Neural cell (in vitro differentiated cells): ENCODE results near the gene MMAB. TPM values are rescaled to one million over a fixed set of nuclear protein-coding genes. Genes with fewer than 3 reads are reported as not detected.

ENCODE experiments used
- H2AFZ ChIP-seq: fragments of 200-600, 300-800 bp; sonication (generic), shearing (Covaris generic); 2 replicates; pipeline ENCODE4 v1.6.0; 2014; ENCODE audit warnings: low read depth, mild to moderate bottlenecking, antibody characterized with exemption, low read length, moderate library complexity
- H3F3A ChIP-seq: fragments of 200-600 bp; shearing (Covaris generic); 2 replicates; pipeline ENCODE4 v1.6.1; 2016; ENCODE audit warnings: mild to moderate bottlenecking, moderate library complexity, mixed read lengths, antibody characterized with exemption, low read length; ENCODE audit not compliant: insufficient read depth, poor library complexity, severe bottlenecking
- H3K27ac ChIP-seq: fragments of 200-600, 300-800 bp; sonication (generic), shearing (Covaris generic); 2 replicates; pipeline ENCODE4 v1.5.1; 2014; ENCODE audit warnings: mild to moderate bottlenecking, low read length, moderate library complexity
- H3K27me3 ChIP-seq: fragments of 300-800, 200-600 bp; sonication (generic), shearing (Covaris generic); 2 replicates; pipeline ENCODE4 v1.6.0; 2014; ENCODE audit warnings: mild to moderate bottlenecking, low read depth, low read length, moderate library complexity; ENCODE audit not compliant: insufficient read depth
- H3K36me3 ChIP-seq: fragments of 300-800, 200-600 bp; sonication (generic), shearing (Covaris generic); 2 replicates; pipeline ENCODE4 v1.5.1; 2014; ENCODE audit warnings: mild to moderate bottlenecking, antibody characterized with exemption, low read length, moderate library complexity; ENCODE audit not compliant: insufficient read depth
- H3K4me2 ChIP-seq: fragments of 300-800, 200-600 bp; sonication (generic), shearing (Covaris generic); 2 replicates; pipeline ENCODE4 v1.6.0; 2014; ENCODE audit warnings: mild to moderate bottlenecking, low read length
- H3K4me3 ChIP-seq: fragments of 300-800, 200-600 bp; sonication (generic), shearing (Covaris generic); 2 replicates; pipeline ENCODE4 v1.5.1; 2014; ENCODE audit warnings: mild to moderate bottlenecking, low read length, moderate library complexity
- H3K79me2 ChIP-seq: fragments of 200-600 bp; shearing (Covaris generic); replicated peaks from 2 replicates; pipeline ENCODE4 v1.6.0; 2014; ENCODE audit warnings: mild to moderate bottlenecking, low read length, moderate library complexity; ENCODE audit not compliant: insufficient read depth
- H3K9ac ChIP-seq: fragments of 300-800, 200-600 bp; sonication (generic), shearing (Covaris generic); 2 replicates; pipeline ENCODE4 v1.6.1; 2016; ENCODE audit warnings: mild to moderate bottlenecking, low read length, mixed read lengths
- H3K9me2 ChIP-seq: fragments of 200-600 bp; shearing (Covaris generic); 2 replicates; pipeline ENCODE4 v1.6.1; 2016; ENCODE audit warnings: mild to moderate bottlenecking, low read length, mixed read lengths; ENCODE audit not compliant: insufficient read depth
- H3K9me3 ChIP-seq: fragments of 200-600, 300-800 bp; sonication (generic), shearing (Covaris generic); 2 replicates; pipeline ENCODE4 v1.6.1; 2016; ENCODE audit warnings: mild to moderate bottlenecking, mixed run types, low read length, moderate library complexity, mixed read lengths
- H4K20me1 ChIP-seq: fragments of 200-600 bp; shearing (Covaris generic); 2 replicates; pipeline ENCODE4 v1.6.1; 2016; ENCODE audit warnings: mild to moderate bottlenecking, mixed run types; ENCODE audit not compliant: insufficient read depth
- EP300 ChIP-seq: fragments of 450-650 bp; conservative IDR thresholded peaks from 2 replicates; pipeline ENCODE4 v1.6.1; 2014; ENCODE audit warnings: antibody characterized with exemption, mild to moderate bottlenecking, moderate library complexity; ENCODE audit not compliant: poor library complexity, severe bottlenecking
- EZH2 ChIP-seq: fragments of 200-600, 300-800 bp; shearing (Covaris generic), sonication (generic); IDR thresholded peaks from 2 replicates; pipeline ENCODE4 v1.6.1; 2014; ENCODE audit warnings: antibody characterized with exemption, low read length, borderline replicate concordance, mild to moderate bottlenecking; ENCODE audit not compliant: insufficient read depth, poor library complexity, severe bottlenecking
- MXI1 ChIP-seq: fragments of 450-650 bp; conservative IDR thresholded peaks from 2 replicates; pipeline ENCODE4 v1.6.1; 2014; ENCODE audit warnings: antibody characterized with exemption, mild to moderate bottlenecking; ENCODE audit not compliant: poor library complexity, severe bottlenecking
- POLR2AphosphoS5 ChIP-seq: IDR thresholded peaks from 2 replicates; pipeline ENCODE4 v1.6.1; 2012
- RAD21 ChIP-seq: fragments of 450-650 bp; conservative IDR thresholded peaks from 2 replicates; pipeline ENCODE4 v1.6.1; 2014; ENCODE audit warnings: antibody characterized with exemption, mild to moderate bottlenecking, moderate library complexity
- SMC3 ChIP-seq: fragments of 450-650 bp; conservative IDR thresholded peaks from 2 replicates; pipeline ENCODE4 v1.6.1; 2014; ENCODE audit warnings: antibody characterized with exemption, mild to moderate bottlenecking, moderate library complexity; ENCODE audit not compliant: poor library complexity
- TAF1 ChIP-seq: IDR thresholded peaks from 2 replicates; pipeline ENCODE4 v1.6.1; 2012; ENCODE audit warnings: low read depth
- polyA plus RNA-seq: library from polyadenylated mRNA; depleted of rRNA; stranded (reverse); fragments of >200 nt; gene quantifications from 2 replicates; pipeline ENCODE4 v1.2.3, GENCODE V29; 2014
- TF ChIP-seq, protein P1 (sequence below): IDR thresholded peaks from 2 replicates; pipeline ENCODE4 v1.6.1; 2012; ENCODE audit warnings: borderline replicate concordance
- TF ChIP-seq, protein P2 (sequence below): fragments of 450-650 bp; IDR thresholded peaks from 2 replicates; pipeline ENCODE4 v1.5.1; 2014; ENCODE audit warnings: antibody characterized with exemption, mild to moderate bottlenecking, moderate library complexity; ENCODE audit not compliant: poor library complexity, severe bottlenecking

The MMAB gene
- polyA plus RNA-seq, 1 donor from 2014 or later = 52.6 TPM

DNA sequence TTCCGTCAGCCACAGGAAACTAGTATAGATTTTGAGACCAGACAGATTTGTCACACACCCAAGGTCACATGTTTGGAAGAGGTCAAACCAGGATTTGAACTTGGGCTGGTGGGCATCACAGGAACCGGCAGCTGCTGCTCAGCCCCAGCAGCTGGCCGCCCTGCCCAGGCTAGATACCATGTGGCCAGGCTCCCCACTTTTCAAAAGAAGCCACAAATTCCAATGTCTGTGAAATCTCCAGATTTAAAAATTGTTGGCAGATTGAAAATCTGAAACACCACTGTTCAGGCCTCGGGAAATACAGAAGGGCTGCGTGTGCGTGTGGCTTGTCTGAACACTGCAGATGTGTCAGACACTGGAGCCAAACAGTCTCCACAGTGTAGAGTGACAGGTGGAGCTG, 30.4 kb downstream of the MMAB start:
- Histone ChIP-seq H3K79me2 (no peaks in the 10 kb centered on the region), H3K27me3 (no peaks in the 10 kb centered on the region), H3K9ac (no peak overlapping the region), H2AFZ (no peak overlapping the region), H3K27ac (no peak overlapping the region), H3F3A (no peaks in the 10 kb centered on the region), H3K4me2 (no peak overlapping the region), H3K36me3 (no peaks in the 10 kb centered on the region), H3K9me2 (no peaks in the 10 kb centered on the region), H3K9me3 (no peaks in the 10 kb centered on the region), H4K20me1 (no peaks in the 10 kb centered on the region), H3K4me3 (no peak overlapping the region)
- no peak for TF ChIP-seq EZH2
- TF ChIP-seq MXI1 = no peak
- no peak for TF ChIP-seq SMC3

DNA sequence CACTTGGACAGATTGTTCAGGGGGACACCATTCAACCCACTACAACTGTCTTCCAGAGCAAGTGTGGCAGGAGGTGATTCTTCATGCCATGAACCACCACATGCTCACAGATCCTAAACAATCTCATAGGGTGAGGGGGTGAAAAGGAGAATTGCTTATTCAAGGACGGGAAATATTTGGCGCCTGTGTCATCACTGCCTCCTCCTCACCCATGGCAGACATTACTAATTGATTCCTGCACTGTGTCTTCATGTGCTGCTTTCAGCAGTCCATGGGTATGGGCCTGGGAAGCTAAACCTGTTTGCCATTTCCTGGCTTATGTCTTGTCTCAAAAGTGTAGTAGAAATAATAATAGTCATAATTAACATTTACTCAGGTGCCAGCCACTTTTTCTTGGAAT, 31.3 kb downstream of the MMAB start:
- Histone ChIP-seq H2AFZ (no peak overlapping the region), H3K9me2 (no peaks in the 10 kb centered on the region), H4K20me1 (no peaks in the 10 kb centered on the region), H3K4me2 (no peak overlapping the region), H3K36me3 (no peaks in the 10 kb centered on the region), H3K27ac (no peak overlapping the region), H3K9ac (no peak overlapping the region), H3K79me2 (no peaks in the 10 kb centered on the region), H3K4me3 (no peak overlapping the region), H3K9me3 (no peaks in the 10 kb centered on the region), H3F3A (no peaks in the 10 kb centered on the region), H3K27me3 (no peaks in the 10 kb centered on the region)
- TF ChIP-seq TAF1 (no peak), EZH2 (no peak), RAD21 (no peak), MXI1 (no peak), EP300 (no peak), POLR2AphosphoS5 (no peak), SMC3 (no peak)
- TF ChIP-seq, protein P1, sequence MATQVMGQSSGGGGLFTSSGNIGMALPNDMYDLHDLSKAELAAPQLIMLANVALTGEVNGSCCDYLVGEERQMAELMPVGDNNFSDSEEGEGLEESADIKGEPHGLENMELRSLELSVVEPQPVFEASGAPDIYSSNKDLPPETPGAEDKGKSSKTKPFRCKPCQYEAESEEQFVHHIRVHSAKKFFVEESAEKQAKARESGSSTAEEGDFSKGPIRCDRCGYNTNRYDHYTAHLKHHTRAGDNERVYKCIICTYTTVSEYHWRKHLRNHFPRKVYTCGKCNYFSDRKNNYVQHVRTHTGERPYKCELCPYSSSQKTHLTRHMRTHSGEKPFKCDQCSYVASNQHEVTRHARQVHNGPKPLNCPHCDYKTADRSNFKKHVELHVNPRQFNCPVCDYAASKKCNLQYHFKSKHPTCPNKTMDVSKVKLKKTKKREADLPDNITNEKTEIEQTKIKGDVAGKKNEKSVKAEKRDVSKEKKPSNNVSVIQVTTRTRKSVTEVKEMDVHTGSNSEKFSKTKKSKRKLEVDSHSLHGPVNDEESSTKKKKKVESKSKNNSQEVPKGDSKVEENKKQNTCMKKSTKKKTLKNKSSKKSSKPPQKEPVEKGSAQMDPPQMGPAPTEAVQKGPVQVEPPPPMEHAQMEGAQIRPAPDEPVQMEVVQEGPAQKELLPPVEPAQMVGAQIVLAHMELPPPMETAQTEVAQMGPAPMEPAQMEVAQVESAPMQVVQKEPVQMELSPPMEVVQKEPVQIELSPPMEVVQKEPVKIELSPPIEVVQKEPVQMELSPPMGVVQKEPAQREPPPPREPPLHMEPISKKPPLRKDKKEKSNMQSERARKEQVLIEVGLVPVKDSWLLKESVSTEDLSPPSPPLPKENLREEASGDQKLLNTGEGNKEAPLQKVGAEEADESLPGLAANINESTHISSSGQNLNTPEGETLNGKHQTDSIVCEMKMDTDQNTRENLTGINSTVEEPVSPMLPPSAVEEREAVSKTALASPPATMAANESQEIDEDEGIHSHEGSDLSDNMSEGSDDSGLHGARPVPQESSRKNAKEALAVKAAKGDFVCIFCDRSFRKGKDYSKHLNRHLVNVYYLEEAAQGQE = no peak
- TF ChIP-seq, protein P2, sequence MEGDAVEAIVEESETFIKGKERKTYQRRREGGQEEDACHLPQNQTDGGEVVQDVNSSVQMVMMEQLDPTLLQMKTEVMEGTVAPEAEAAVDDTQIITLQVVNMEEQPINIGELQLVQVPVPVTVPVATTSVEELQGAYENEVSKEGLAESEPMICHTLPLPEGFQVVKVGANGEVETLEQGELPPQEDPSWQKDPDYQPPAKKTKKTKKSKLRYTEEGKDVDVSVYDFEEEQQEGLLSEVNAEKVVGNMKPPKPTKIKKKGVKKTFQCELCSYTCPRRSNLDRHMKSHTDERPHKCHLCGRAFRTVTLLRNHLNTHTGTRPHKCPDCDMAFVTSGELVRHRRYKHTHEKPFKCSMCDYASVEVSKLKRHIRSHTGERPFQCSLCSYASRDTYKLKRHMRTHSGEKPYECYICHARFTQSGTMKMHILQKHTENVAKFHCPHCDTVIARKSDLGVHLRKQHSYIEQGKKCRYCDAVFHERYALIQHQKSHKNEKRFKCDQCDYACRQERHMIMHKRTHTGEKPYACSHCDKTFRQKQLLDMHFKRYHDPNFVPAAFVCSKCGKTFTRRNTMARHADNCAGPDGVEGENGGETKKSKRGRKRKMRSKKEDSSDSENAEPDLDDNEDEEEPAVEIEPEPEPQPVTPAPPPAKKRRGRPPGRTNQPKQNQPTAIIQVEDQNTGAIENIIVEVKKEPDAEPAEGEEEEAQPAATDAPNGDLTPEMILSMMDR = no peak

DNA sequence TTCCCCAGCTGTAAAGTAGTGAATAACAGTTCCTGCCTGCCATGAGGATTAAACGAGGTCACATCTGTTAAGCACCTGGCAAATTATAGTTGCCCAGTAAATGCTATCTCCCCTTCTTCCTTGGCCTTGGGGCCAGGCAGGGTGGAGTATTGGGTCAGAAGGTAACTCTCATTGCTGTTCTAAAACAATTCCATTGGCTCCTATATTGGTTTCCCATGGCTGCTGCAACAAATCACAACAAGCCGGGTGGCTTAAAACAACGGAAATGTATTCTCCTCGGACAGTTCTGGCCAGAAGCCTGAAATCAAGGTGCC, 31.9 kb downstream of the MMAB start:
- Histone ChIP-seq H3K27ac (no peak overlapping the region), H3K27me3 (no peaks in the 10 kb centered on the region), H3K36me3 (no peaks in the 10 kb centered on the region), H3K4me3 (no peak overlapping the region), H3F3A (no peaks in the 10 kb centered on the region), H3K9ac (no peak overlapping the region), H3K9me3 (no peaks in the 10 kb centered on the region), H4K20me1 (no peaks in the 10 kb centered on the region), H3K9me2 (no peaks in the 10 kb centered on the region), H3K4me2 (no peak overlapping the region), H3K79me2 (no peaks in the 10 kb centered on the region), H2AFZ (no peak overlapping the region)
- TF ChIP-seq MXI1 = no peak
- no peak for TF ChIP-seq RAD21
- no peak for TF ChIP-seq SMC3
- TF ChIP-seq POLR2AphosphoS5 = no peak
- TF ChIP-seq, protein P1 = no peak
- no peak for TF ChIP-seq EZH2
- no peak for TF ChIP-seq EP300
- TF ChIP-seq TAF1 = no peak
- TF ChIP-seq, protein P2 = no peak
